IPS-NIHi11 (cell line): ENCODE results near the gene OGFR.
A peak's percentile ranks its signal among the peaks of the same experiment; 100 is the strongest.

Experiments used
- DNase-seq: peaks from one replicate; pipeline ENCODE4 v3.0.0; 2012; ENCODE audit warnings: mixed read lengths, low spot score

The OGFR gene

GRCh38 chr20:62784497-62784896, 20.1 kb upstream of the OGFR start:
- DNase-seq: no peak

GRCh38 chr20:62785393-62785792, 19.2 kb upstream of the OGFR start:
- no peak for DNase-seq

GRCh38 chr20:62786157-62786556, 18.5 kb upstream of the OGFR start:
- DNase-seq: no peak

DNA sequence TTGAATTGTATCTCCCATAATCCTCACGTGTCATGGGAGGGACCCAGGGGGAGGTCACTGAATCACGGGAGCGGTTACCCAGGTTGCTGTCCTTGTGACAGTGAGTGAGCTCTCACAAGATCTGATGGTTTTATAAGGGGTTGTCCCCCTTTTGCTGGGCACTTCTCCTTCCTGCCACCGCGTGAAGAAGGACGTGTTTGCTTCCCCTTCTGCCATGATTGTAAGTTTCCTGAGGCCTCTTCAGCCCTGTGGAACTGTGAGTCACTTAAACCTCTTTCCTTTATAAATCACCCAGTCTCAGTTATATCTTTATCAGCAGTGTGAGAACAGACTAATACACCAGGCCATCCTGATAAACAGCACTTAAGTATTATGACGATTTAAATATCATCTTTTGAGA, 17.3 kb upstream of the OGFR start:
- no peak for DNase-seq

DNA sequence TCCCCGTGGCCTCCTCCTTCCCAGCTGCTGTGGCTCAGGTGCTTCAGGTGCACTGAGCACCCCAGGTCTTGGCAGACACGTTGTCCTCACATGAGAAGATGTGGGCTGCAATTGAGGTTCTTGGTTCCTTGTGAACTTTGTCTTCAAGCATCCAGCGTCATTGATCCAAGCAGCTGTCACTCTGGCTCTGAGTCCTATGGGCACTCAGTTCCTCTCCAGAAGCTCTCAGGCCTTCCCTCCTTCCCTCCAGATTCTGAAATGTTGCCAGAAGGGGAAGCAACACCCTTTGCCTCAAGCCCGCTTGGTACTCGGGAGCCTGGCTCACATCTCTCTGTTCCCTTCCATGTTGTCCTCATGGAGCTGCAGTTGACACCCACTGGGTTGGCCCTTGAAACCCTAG, 16.8 kb upstream of the OGFR start:
- DNase-seq: no peak

DNA sequence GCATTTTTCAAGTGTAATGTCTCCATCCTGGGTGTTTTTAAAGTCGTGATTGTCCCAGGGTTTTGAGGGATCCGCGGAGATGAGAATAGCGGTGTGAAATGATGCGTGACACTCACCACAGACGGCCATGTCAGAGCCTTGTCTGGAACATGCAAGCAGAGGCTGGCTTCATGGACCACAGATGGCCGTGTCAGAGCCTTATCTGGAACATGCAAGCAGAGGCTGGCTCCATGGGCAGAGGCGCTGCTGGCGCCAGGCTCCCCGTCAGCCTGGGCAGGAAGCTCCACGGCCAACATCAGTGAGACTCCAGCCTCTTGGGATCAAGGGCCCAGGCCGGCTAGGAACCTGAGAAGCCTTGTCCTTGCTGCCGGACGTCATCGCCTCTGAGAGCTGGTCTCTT, 16.0 kb upstream of the OGFR start:
- no peak for DNase-seq

DNA sequence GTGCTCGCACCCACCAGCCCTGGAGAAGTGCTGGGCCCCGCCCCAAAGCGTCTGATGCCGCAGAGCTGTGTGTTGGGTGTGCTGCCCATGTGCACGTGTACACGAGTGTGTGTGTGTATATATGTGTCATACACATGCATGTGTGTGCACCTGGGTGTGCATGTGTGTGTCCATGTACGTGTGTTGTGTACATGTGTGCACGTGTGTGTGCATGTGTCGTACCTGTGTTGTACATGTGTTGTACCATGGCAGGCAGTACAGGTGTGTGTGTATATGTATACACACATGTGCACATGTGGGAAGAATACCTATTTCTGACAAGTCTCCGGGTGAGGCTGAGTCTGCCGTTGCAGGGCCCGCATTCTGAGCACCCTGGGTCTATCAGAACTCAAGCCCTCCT, 14.6 kb upstream of the OGFR start:
- no peak for DNase-seq

DNA sequence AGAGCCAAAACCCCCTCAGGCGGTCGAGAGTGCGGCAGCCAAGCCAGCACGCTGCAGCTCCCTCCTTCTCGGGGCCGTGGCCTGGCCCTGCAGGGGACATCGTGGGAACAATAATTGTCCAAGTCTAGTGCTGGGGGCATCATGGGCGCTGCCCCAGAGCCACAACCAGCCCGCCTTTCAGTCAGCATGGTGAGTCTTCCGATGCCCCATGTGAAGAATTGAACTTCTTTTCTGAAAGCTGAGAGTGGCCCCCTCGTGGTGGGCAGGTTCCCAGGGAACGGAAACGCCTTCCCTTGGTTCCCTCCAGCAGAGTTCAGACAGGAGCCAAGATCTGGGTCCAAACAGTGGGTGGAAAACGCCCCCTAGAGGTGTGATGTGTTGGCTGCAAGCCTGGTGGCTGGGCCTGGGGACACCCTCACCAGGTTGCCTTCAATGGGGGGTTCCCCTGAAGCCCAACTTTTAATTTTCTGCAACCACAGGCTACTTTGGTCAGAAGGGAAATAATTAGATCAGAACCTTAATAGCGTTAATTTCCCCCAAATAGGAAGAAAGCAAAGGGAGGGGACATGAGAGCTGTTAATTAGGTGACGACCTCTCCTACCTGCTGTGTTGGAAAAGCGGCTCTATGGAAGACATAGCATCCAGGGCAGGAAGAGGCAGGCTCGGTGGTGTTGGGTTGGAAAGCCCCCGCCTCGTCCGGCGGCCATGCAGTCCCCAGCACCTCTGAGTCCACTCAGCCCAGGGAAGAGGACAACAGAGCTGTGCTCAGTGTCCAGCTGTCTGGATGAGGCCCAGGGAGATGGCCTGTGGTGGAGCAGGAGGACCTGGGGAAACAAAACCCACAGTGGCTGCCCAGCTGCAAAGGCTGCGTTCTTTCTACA, 13.1 kb upstream of the OGFR start:
- peak; percentile 78 for DNase-seq

GRCh38 chr20:62792182-62792939, 12.3 kb upstream of the OGFR start:
- no peak for DNase-seq

- no peak for DNase-seq
Measured at GRCh38 chr20:62792940-62793756, 11.5 kb upstream of the OGFR start.

- DNase-seq: no peak
Measured at GRCh38 chr20:62793757-62794006, 11.0 kb upstream of the OGFR start.

GRCh38 chr20:62794007-62794724, 10.5 kb upstream of the OGFR start:
- DNase-seq: peak; percentile 93

DNA sequence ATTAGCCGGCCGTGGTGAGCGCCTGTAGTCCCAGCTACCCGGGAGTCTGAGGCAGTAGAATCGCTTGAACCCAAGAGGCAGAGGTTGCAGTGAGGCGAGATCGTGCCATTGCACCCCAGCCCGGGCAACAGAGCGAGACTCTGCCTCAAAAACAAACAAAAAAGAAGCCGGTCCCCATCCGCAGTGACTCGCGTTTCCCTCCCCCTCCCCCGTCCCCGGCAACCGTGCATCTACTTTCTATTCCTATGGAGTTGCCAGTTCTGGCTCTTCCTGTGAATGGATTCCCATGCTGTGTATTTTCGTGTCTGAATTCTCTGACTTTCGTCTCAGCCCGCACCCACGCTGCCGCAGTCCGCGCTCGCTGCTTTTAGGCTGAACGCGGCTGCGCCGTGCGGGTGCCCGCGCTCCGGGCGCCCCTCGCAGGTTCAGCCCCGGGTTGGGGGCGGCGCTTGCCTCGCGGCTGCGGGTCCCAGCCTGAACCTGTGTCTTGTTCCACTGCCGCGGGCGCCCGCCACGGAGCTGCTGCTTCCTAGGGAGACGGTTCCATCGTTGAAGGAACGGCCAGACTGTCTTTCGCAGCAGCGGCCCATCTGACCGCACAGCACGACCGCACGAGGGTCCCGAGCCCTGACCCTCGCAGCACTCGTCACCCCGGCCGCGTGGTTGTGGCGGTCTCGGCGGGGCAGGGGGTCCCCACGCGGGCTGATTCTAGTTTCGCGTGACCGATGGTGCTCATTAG, 9.4 kb upstream of the OGFR start:
- no peak for DNase-seq

GRCh38 chr20:62796699-62797491, 7.7 kb upstream of the OGFR start:
- DNase-seq: peak; percentile 66

DNA sequence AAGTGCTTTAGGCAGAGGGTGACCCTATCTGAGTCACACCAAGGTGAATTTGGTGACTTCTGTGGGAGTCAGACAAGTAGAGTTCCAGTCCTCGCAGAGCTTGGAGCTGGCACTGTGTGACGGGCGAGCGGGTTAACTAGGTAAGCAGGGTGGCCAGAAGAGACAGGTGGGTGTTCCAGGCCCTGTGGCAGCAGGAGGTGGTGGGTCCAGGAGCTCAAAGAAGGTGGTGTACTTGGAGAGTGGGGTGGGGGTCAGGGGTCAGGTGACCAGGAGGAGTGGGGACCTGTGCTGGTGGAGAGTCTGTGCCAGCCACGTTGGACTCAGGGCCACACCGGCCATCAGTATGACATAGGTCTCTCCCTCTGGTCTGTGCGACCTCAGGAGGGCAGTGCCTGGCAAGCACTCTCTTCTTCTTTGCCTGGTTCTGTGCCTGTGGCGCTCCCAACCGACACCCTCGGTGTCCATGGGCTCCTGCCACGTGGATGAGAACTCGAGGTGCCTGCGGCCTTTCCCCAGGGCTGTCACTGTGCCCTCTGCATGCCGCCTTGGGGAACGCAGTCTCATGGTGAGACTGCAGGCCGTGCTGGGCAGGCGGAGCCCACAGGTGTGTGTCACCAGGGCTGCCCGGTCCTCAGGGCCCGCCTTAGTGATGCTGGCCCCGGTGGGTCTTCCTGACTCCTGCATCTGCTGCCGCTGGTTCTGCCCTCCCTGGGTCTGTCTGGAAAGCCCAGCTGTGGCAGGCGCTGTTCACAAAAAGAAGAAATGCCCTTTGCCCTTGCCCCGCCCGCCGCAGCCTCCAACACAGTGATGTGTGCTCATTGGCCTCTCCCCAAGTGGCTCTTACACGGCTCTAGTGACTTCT, 6.7 kb upstream of the OGFR start:
- no peak for DNase-seq

DNA sequence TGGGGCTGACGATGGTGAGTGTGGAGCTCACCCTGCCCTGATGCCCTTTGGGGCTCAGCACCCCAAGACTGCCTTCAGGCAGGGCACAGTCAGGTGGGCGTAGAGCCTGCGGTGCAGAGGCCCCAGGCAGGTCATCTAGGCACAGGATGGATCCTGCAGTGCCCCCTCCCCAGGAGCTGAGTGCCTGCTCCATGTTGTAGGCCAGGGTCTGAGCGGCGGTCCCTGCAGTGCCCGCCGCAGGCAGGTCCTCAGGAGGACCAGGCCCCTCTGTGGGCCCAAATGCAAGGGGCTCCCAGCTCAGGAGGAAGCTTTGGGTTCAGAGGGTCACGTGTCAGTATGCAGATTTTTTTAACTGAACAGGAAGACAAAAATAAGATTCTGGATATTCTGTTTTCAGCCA, 5.6 kb upstream of the OGFR start:
- DNase-seq: no peak

DNA sequence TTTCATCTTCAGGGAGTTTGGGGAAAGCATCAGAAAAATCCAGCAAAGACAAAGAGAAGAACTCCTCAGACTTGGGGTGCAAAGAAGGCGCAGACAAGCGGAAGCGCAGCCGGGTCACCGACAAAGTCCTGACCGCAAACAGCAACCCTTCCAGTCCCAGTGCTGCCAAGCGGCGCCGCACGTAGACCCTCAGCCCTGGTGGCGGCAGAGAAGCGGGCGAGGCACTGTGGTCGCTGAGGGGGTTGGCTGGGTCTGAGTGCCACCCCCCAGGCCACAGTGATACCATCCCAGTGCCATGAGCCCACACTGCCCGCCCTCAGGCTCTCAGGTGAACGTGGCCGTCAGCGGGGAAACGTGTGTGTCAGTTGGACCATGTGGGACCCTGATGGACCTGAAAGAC, 5.2 kb upstream of the OGFR start:
- DNase-seq: no peak

DNA sequence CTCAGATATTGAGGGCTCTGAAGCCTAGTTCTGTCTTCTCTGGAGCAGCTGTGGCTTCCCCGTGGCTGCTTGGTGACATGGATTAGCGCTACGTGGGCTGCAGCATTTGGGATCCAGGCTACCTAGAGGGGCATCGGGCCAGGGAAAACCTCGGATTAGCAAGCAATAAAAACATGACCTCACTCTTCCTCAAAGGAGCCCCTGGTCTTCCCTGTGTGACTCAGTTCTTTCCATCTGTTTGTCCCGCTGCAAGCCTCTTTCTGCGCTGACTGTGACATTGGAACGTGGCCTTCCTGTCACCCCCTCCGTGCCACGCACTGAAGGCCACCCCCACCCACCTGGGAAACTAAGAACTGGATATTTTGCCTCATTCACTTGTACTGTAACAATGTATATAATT, 4.8 kb upstream of the OGFR start:
- no peak for DNase-seq
